ENCODE measurements around the gene FREM3. TPM values are rescaled to one million over a fixed set of nuclear protein-coding genes. Genes with fewer than 3 reads are reported as not detected.

Gene FREM3
- total RNA-seq, 1 experiment from 2014 or later = not detected

- no peak overlapping the region for H2BK120ac ChIP-seq (ENCODE audit: low read depth, low read length, poor library complexity, severe bottlenecking)
- no peaks in the 10 kb centered on the region for H3K9me3 ChIP-seq (ENCODE audit: control insufficient read depth, low read depth, low read length)
- no peak overlapping the region for H3K27ac Mint-ChIP-seq
- no peak overlapping the region for H2BK15ac ChIP-seq (ENCODE audit: low read depth, low read length)
- no peaks in the 10 kb centered on the region for H3K36me3 Mint-ChIP-seq (ENCODE audit: insufficient read depth in 1 of 3, low read depth in 3 of 3)
- no peaks in the 10 kb centered on the region; the same call in 1 of the 2 replicates for H3K27me3 Mint-ChIP-seq (ENCODE audit: low read depth)
- H2BK5ac ChIP-seq (ENCODE audit: insufficient read length, low read length) = no peak overlapping the region
- no peak overlapping the region for H2BK12ac ChIP-seq (ENCODE audit: insufficient read length, low read depth, low read length)
- no peak overlapping the region for H3K4ac ChIP-seq (ENCODE audit: low read depth, low read length)
- no peaks in the 10 kb centered on the region for H3K4me1 Mint-ChIP-seq
- no peaks in the 10 kb centered on the region for H3K79me1 ChIP-seq (ENCODE audit: insufficient read depth, low read depth, low read length, poor library complexity, severe bottlenecking)
- H2AFZ ChIP-seq (ENCODE audit: low read length) = no peak overlapping the region
- no peaks in the 10 kb centered on the region for H3K4me1 ChIP-seq (ENCODE audit: insufficient read depth, low read length)
- no peaks in the 10 kb centered on the region for H3K27me3 ChIP-seq (ENCODE audit: insufficient read depth, low read length)
- no CpG with 5 or more reads among the region's 3 CpGs for WGBS (ENCODE audit: extremely low coverage, insufficient read length, low lambda C conversion rate)
- H2AK5ac ChIP-seq (ENCODE audit: insufficient read length, low read length) = no peak overlapping the region
- H3K23ac ChIP-seq (ENCODE audit: insufficient read length, low read depth, low read length) = no peak overlapping the region
- no peak for TF ChIP-seq CTCF (conservative IDR thresholded peaks at IDR 0.05)
- no peaks in the 10 kb centered on the region for H4K20me1 ChIP-seq (ENCODE audit: control insufficient read depth, insufficient read depth, insufficient read length)
- no peak overlapping the region for H2BK20ac ChIP-seq (ENCODE audit: low read depth, low read length, poor library complexity, severe bottlenecking)
- H4K8ac ChIP-seq (replicated peaks; ENCODE audit: insufficient read length, low read depth, low read length) = no peak overlapping the region
- no peaks in the 10 kb centered on the region for H3K9me3 Mint-ChIP-seq
- no peak overlapping the region for H3K4me3 Mint-ChIP-seq
- H3K9ac ChIP-seq (ENCODE audit: extremely low read depth, insufficient read length, low read length) = no peak overlapping the region
- DNase-seq = no peak
- no peak overlapping the region for H4K5ac ChIP-seq (ENCODE audit: insufficient read length, low read depth, low read length)
- no peak overlapping the region for H3T11ph ChIP-seq (ENCODE audit: low read length)
- H3K27ac ChIP-seq (ENCODE audit: insufficient read length, low read depth, low read length) = no peak overlapping the region
- no peak overlapping the region for H3K18ac ChIP-seq (ENCODE audit: insufficient read length, low read depth, low read length)
- H3K56ac ChIP-seq (ENCODE audit: insufficient read length, low read depth, low read length) = no peak overlapping the region
- H3K23me2 ChIP-seq (ENCODE audit: insufficient read length, low read depth, low read length, poor library complexity, severe bottlenecking) = no peaks in the 10 kb centered on the region
- no peak overlapping the region for H3K14ac ChIP-seq (ENCODE audit: insufficient read depth, low read length)
- no peak overlapping the region for H4K91ac ChIP-seq (ENCODE audit: insufficient read length, low read depth, low read length)
- H3K79me2 ChIP-seq (ENCODE audit: insufficient read depth, low read length) = no peaks in the 10 kb centered on the region
- H3K4me2 ChIP-seq (ENCODE audit: insufficient read depth, insufficient read length, low read length) = no peak overlapping the region
Measured at GRCh38 chr4:143606480-143606879, 94.0 kb downstream of the FREM3 start.

Measured in H9 (cell line).